Activated T-cell treated with anti-CD3 and anti-CD28 coated beads, Interleukin-2, amount 50 U/mL, for 72 hours (primary cell): ENCODE data around the gene UTY. TPM values are rescaled to one million over a fixed set of nuclear protein-coding genes. Genes with fewer than 3 reads are reported as not detected.
"Not testable (repeated sequence)": the region's sequence is repeated elsewhere in the genome, so short reads cannot be mapped to it uniquely, and the experiment has no call there.

Experiments
- ATAC-seq, 2 donors: fragments of 150-1000 bp; cut with Tn5 transposase; replicated peaks in 1 of 2; 2 replicates each; pipeline ENCODE4 v1.10.0; 2021; ENCODE audit warnings: moderate library complexity in 2 of 2, mild to moderate bottlenecking in 1 of 2
- DNase-seq, 2 donors: peaks; one replicate each; pipeline ENCODE4 v3.0.0; 2021 to 2022; ENCODE audit warnings: mixed read lengths in 1 of 2
- H3K27ac Mint-ChIP-seq: one replicate; pipeline ENCODE4 v1.8.0; 2022; ENCODE audit warnings: mild to moderate bottlenecking, moderate library complexity, mixed read lengths
- H3K27me3 Mint-ChIP-seq: one replicate; pipeline ENCODE4 v1.8.0; 2022; ENCODE audit warnings: low read depth, mixed read lengths
- H3K36me3 Mint-ChIP-seq, 2 donors: one replicate each; pipeline ENCODE4 v1.8.0; 2022; ENCODE audit warnings: mixed read lengths in 2 of 2, mild to moderate bottlenecking in 1 of 2; ENCODE audit not compliant: insufficient read depth in 2 of 2
- H3K4me1 Mint-ChIP-seq: one replicate; pipeline ENCODE4 v1.8.0; 2022; ENCODE audit warnings: low read depth, mixed read lengths
- H3K4me3 Mint-ChIP-seq, 2 donors: one replicate each; pipeline ENCODE4 v1.8.0; 2022; ENCODE audit warnings: mild to moderate bottlenecking in 2 of 2, mixed read lengths in 2 of 2, moderate library complexity in 2 of 2
- H3K9me3 Mint-ChIP-seq, 2 donors: one replicate each; pipeline ENCODE4 v1.8.0; 2022; ENCODE audit warnings: mixed read lengths in 2 of 2
- total RNA-seq, 2 donors: library from RNA; stranded (reverse); gene quantifications; one replicate each; pipeline ENCODE4 v1.2.3, GENCODE V29; 2022

The UTY gene
- total RNA-seq, 2 donors from 2014 or later: 30.8 TPM; not detected in 1

GRCh38 chrY:13333791-13334190 is 146.0 kb downstream of the UTY start:
- no peaks in the 10 kb centered on the region for H3K36me3 Mint-ChIP-seq
- no peaks in the 10 kb centered on the region for H3K9me3 Mint-ChIP-seq
- H3K27ac Mint-ChIP-seq: no peak overlapping the region
- ATAC-seq (no peak), DNase-seq (no peak)
- no peaks in the 10 kb centered on the region for H3K27me3 Mint-ChIP-seq
- no peaks in the 10 kb centered on the region for H3K4me1 Mint-ChIP-seq
- no peak overlapping the region for H3K4me3 Mint-ChIP-seq

GRCh38 chrY:13330651-13331050 is 149.2 kb downstream of the UTY start:
- ATAC-seq (no peak), DNase-seq (no peak)
- Mint-ChIP-seq H3K9me3 (no peaks in the 10 kb centered on the region), H3K27ac (no peak overlapping the region), H3K27me3 (no peaks in the 10 kb centered on the region), H3K4me1 (no peaks in the 10 kb centered on the region), H3K36me3 (no peaks in the 10 kb centered on the region), H3K4me3 (no peak overlapping the region)

GRCh38 chrY:13312966-13313365 is 166.9 kb downstream of the UTY start:
- ATAC-seq: no peak
- H3K4me3 Mint-ChIP-seq: no peak overlapping the region
- H3K36me3 Mint-ChIP-seq: peaks cover 0 to 7% of the 10 kb centered on the region in 2 donors
- no peaks in the 10 kb centered on the region for H3K4me1 Mint-ChIP-seq
- no peak overlapping the region for H3K27ac Mint-ChIP-seq
- no peaks in the 10 kb centered on the region for H3K27me3 Mint-ChIP-seq
- H3K9me3 Mint-ChIP-seq: no peaks in the 10 kb centered on the region
- DNase-seq: no peak

- H3K36me3 Mint-ChIP-seq: peaks cover 0 to 5% of the 10 kb centered on the region in 2 donors
- no peaks in the 10 kb centered on the region for H3K27me3 Mint-ChIP-seq
- DNase-seq (no peak), ATAC-seq (no peak)
- H3K9me3 Mint-ChIP-seq: no peaks in the 10 kb centered on the region
- H3K4me3 Mint-ChIP-seq: no peak overlapping the region
- no peak overlapping the region for H3K27ac Mint-ChIP-seq
- H3K4me1 Mint-ChIP-seq: no peaks in the 10 kb centered on the region
Measured at GRCh38 chrY:13307959-13308358, 171.9 kb downstream of the UTY start.

DNA sequence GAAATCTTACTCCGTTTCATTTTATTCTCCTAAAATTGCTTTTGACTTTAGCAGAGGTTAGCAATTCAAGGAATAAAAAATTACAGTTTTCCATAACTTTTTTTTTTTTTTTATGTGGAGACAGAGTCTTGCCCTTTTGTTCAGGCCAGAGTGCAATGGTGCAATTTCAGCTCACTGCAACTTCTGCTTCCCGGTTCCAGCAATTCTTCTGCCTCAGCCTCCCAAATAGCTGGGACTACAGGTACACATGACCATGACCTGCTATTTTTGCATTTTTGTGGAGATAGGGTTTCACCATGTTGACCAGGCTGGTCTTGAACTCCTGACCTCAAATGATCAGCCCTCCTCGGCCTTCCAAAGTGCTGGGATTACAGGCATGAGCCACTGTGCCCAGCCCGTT is 179.0 kb downstream of the UTY start:
- ATAC-seq: no peak
- no peaks in the 10 kb centered on the region for H3K4me1 Mint-ChIP-seq
- no peaks in the 10 kb centered on the region for H3K27me3 Mint-ChIP-seq

DNA sequence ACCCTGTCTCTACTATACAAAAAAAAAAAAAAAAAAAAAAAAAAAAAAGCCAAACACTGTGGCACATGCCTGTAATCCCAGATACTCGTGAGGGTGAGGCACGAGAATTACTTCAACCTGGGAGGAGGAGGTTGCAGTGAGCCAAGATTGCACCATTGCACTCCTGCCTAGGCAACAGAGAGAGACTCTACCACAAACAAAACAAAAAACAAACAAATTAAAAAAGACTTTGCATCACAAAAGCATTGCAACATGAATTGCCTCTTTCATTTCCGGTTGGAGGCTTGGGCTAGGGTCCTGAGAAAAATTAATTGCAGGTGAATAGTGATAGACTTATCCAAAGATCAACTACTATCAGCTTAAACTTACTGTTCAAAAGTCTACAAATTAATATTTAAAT is 180.4 kb downstream of the UTY start:
- H3K36me3 Mint-ChIP-seq: peaks cover 0 to 7% of the 10 kb centered on the region in 2 donors

More for the DNA sequence above, 179.0 kb downstream of the UTY start:
- H3K4me3 Mint-ChIP-seq: no peak overlapping the region
- no peak overlapping the region for H3K27ac Mint-ChIP-seq
- DNase-seq: no peak
- H3K36me3 Mint-ChIP-seq: peaks cover 0 to 7% of the 10 kb centered on the region in 2 donors
- H3K9me3 Mint-ChIP-seq: no peaks in the 10 kb centered on the region

GRCh38 chrY:13296176-13296890 is 183.5 kb downstream of the UTY start:
- H3K9me3 Mint-ChIP-seq: no peaks in the 10 kb centered on the region
- H3K4me1 Mint-ChIP-seq: no peaks in the 10 kb centered on the region
- H3K36me3 Mint-ChIP-seq: peaks cover 0 to 7% of the 10 kb centered on the region in 2 donors
- ATAC-seq: no peak
- H3K4me3 Mint-ChIP-seq: no peak overlapping the region
- H3K27me3 Mint-ChIP-seq: no peaks in the 10 kb centered on the region
- no peak overlapping the region for H3K27ac Mint-ChIP-seq
- DNase-seq: no peak

More for the DNA sequence above, 180.4 kb downstream of the UTY start:
- DNase-seq (no peak), ATAC-seq (no peak)
- Mint-ChIP-seq H3K27ac (no peak overlapping the region), H3K27me3 (no peaks in the 10 kb centered on the region), H3K9me3 (no peaks in the 10 kb centered on the region), H3K4me1 (no peaks in the 10 kb centered on the region), H3K4me3 (no peak overlapping the region)

GRCh38 chrY:13295026-13295425 is 184.8 kb downstream of the UTY start:
- DNase-seq: no peak
- no peak overlapping the region for H3K4me3 Mint-ChIP-seq
- peaks cover 0 to 11% of the 10 kb centered on the region in 2 donors for H3K36me3 Mint-ChIP-seq
- H3K9me3 Mint-ChIP-seq: no peaks in the 10 kb centered on the region
- no peaks in the 10 kb centered on the region for H3K4me1 Mint-ChIP-seq
- H3K27me3 Mint-ChIP-seq: no peaks in the 10 kb centered on the region
- no peak for ATAC-seq
- no peak overlapping the region for H3K27ac Mint-ChIP-seq

GRCh38 chrY:13291199-13291598 is 188.6 kb downstream of the UTY start:
- H3K27ac Mint-ChIP-seq: no peak overlapping the region
- no peak for DNase-seq
- ATAC-seq: no peak
- H3K4me1 Mint-ChIP-seq: no peaks in the 10 kb centered on the region
- peaks cover 0 to 15% of the 10 kb centered on the region in 2 donors for H3K36me3 Mint-ChIP-seq
- no peak overlapping the region for H3K4me3 Mint-ChIP-seq
- H3K9me3 Mint-ChIP-seq: no peaks in the 10 kb centered on the region
- H3K27me3 Mint-ChIP-seq: no peaks in the 10 kb centered on the region

- H3K27ac Mint-ChIP-seq: peak overlapping the region; percentile 38
- ATAC-seq, H3K4me1 Mint-ChIP-seq, DNase-seq, H3K9me3 Mint-ChIP-seq, H3K4me3 Mint-ChIP-seq, H3K27me3 Mint-ChIP-seq: not testable (repeated sequence)
- peaks cover 0 to 10% of the 10 kb centered on the region in 2 donors for H3K36me3 Mint-ChIP-seq
Measured at GRCh38 chrY:13282151-13283054, 197.4 kb downstream of the UTY start.

DNA sequence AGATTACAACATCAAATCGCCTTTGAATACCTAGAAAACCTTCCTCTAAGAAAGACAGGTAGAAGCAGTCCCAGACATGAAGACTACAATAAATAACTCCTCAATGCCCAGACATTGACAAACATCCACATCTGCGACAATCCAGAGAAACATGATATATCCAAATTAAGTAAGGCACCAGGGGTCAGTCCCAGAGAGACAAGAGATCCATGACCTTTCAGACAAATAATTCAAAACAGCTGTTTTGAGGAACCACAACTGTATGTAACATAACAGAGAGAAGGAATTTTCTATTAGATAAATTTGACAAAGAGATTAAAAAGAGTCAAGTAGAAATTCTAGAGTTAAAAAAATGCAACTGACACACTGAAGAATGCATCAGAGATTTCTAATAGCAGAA is 200.3 kb downstream of the UTY start:
- no peak for ATAC-seq
- no peaks in the 10 kb centered on the region for H3K4me1 Mint-ChIP-seq
- no peaks in the 10 kb centered on the region for H3K27me3 Mint-ChIP-seq
- peaks cover 0 to 7% of the 10 kb centered on the region in 2 donors for H3K36me3 Mint-ChIP-seq
- DNase-seq: no peak
- no peaks in the 10 kb centered on the region for H3K9me3 Mint-ChIP-seq
- H3K4me3 Mint-ChIP-seq: no peak overlapping the region
- no peak overlapping the region for H3K27ac Mint-ChIP-seq

- no peaks in the 10 kb centered on the region for H3K27me3 Mint-ChIP-seq
- peak overlapping the region; percentile 16 for H3K27ac Mint-ChIP-seq
- no peaks in the 10 kb centered on the region for H3K4me1 Mint-ChIP-seq
- no peak for DNase-seq
- H3K36me3 Mint-ChIP-seq: peaks cover 0 to 15% of the 10 kb centered on the region in 2 donors
- H3K9me3 Mint-ChIP-seq: peaks cover 0 to 5% of the 10 kb centered on the region in 2 donors
- no peak for ATAC-seq
- H3K4me3 Mint-ChIP-seq: no peak overlapping the region
Measured at GRCh38 chrY:13271706-13272105, 208.1 kb downstream of the UTY start.

GRCh38 chrY:13253941-13254440 is 225.8 kb downstream of the UTY start:
- not testable (repeated sequence) for ATAC-seq, DNase-seq, H3K9me3 Mint-ChIP-seq, H3K4me3 Mint-ChIP-seq, H3K36me3 Mint-ChIP-seq, H3K4me1 Mint-ChIP-seq, H3K27ac Mint-ChIP-seq, H3K27me3 Mint-ChIP-seq
